Measurements from ENCODE around the gene NEO1. TPM values are rescaled to one million over a fixed set of nuclear protein-coding genes. Genes with fewer than 3 reads are reported as not detected.

Gene NEO1
- total RNA-seq, 1 experiment from 2014 or later, result 12.4 TPM

DNA sequence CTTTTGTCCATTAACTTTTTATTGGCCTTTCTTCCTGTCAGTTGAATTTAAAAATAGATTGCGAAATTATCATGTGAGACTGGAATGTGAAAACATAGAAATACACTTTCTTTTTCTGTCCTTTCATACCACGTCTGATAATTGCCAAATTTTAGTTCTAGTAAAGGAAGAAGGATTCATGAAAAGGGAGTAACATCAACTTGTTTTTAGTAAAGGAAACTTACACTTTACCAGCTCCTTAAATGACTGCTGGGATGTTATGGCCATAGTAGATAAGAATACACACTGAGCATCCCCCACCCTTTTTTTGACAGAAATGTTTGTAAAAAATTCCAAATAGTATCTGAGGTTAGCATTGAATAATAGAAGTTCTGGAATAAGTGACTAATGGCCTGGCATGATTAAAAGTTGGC lies 137.9 kb downstream of the NEO1 start:
- TF ChIP-seq, protein P1, sequence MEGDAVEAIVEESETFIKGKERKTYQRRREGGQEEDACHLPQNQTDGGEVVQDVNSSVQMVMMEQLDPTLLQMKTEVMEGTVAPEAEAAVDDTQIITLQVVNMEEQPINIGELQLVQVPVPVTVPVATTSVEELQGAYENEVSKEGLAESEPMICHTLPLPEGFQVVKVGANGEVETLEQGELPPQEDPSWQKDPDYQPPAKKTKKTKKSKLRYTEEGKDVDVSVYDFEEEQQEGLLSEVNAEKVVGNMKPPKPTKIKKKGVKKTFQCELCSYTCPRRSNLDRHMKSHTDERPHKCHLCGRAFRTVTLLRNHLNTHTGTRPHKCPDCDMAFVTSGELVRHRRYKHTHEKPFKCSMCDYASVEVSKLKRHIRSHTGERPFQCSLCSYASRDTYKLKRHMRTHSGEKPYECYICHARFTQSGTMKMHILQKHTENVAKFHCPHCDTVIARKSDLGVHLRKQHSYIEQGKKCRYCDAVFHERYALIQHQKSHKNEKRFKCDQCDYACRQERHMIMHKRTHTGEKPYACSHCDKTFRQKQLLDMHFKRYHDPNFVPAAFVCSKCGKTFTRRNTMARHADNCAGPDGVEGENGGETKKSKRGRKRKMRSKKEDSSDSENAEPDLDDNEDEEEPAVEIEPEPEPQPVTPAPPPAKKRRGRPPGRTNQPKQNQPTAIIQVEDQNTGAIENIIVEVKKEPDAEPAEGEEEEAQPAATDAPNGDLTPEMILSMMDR (IDR thresholded peaks at IDR 0.05; ENCODE audit: insufficient read depth in 1 of 2, low read depth in 1 of 2, low read length in 1 of 2, severe bottlenecking in 1 of 2, unreplicated experiment in 1 of 2), result no peak
- no peaks in the 10 kb centered on the region for H3K36me3 ChIP-seq (ENCODE audit: control insufficient read depth, insufficient read depth, low read length)
- H3K4me1 ChIP-seq, result no peaks in the 10 kb centered on the region
- H3K9me3 ChIP-seq, result no peaks in the 10 kb centered on the region
- intact Hi-C loops (cut with micrococcal nuclease; ENCODE audit: unreplicated experiment), result no loop called here
- Mint-ChIP-seq H3K9me3 (ENCODE audit: unreplicated experiment) (no peaks in the 10 kb centered on the region), H3K27ac (ENCODE audit: unreplicated experiment) (no peak overlapping the region), H3K4me3 (ENCODE audit: unreplicated experiment) (no peak overlapping the region), H3K4me1 (ENCODE audit: low read depth, unreplicated experiment) (no peaks in the 10 kb centered on the region), H3K36me3 (ENCODE audit: insufficient read depth, unreplicated experiment) (no peaks in the 10 kb centered on the region), H3K27me3 (ENCODE audit: insufficient read depth, unreplicated experiment) (peaks cover 7% of the 10 kb centered on the region)
- no peak overlapping the region for H3K4me3 ChIP-seq (ENCODE audit: low read depth, low read length)
- H3K27me3 ChIP-seq (replicated peaks; ENCODE audit: control insufficient read depth, insufficient read depth, low read length), result no peaks in the 10 kb centered on the region
- DNase-seq, result no peak
- POLR2A ChIA-PET, result no interaction called here
- CTCF ChIA-PET, result no interaction called here
- BruUV-seq (replicated peaks), result no TSS peak

DNA sequence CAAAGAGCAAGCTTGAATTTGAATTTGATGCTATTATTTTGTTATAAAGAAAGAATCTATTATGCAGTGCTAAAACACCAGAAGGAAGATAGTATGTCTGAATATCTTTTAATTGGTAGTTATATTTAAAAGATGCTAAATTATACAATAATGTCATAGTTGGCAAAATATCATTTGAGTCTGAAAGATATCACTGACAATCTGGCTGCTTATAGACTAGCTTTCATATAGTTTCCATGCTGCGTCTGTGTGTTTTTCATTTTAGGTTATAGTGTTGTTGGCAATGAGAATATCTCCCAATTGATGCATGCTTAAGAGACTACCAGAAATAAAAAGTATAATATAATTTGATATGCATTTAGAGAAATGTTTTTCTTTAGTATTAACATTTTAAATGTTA lies 142.9 kb downstream of the NEO1 start:
- H3K4me3 ChIP-seq (ENCODE audit: low read depth, low read length), result no peak overlapping the region
- Mint-ChIP-seq H3K9me3 (ENCODE audit: unreplicated experiment) (no peaks in the 10 kb centered on the region), H3K4me1 (ENCODE audit: low read depth, unreplicated experiment) (no peaks in the 10 kb centered on the region), H3K27me3 (ENCODE audit: insufficient read depth, unreplicated experiment) (peaks cover 3% of the 10 kb centered on the region), H3K36me3 (ENCODE audit: insufficient read depth, unreplicated experiment) (no peaks in the 10 kb centered on the region), H3K4me3 (ENCODE audit: unreplicated experiment) (no peak overlapping the region), H3K27ac (ENCODE audit: unreplicated experiment) (no peak overlapping the region)
- TF ChIP-seq, protein P1 (IDR thresholded peaks at IDR 0.05; ENCODE audit: insufficient read depth in 1 of 2, low read depth in 1 of 2, low read length in 1 of 2, severe bottlenecking in 1 of 2, unreplicated experiment in 1 of 2), result no peak
- no peak for DNase-seq
- no peaks in the 10 kb centered on the region for H3K9me3 ChIP-seq
- ChIA-PET CTCF (no interaction called here), POLR2A (no interaction called here)
- no peaks in the 10 kb centered on the region for H3K36me3 ChIP-seq (ENCODE audit: control insufficient read depth, insufficient read depth, low read length)
- no peaks in the 10 kb centered on the region for H3K4me1 ChIP-seq
- intact Hi-C loops (cut with micrococcal nuclease; ENCODE audit: unreplicated experiment), result no loop called here
- BruUV-seq (replicated peaks), result no TSS peak
- no peaks in the 10 kb centered on the region for H3K27me3 ChIP-seq (replicated peaks; ENCODE audit: control insufficient read depth, insufficient read depth, low read length)

DNA sequence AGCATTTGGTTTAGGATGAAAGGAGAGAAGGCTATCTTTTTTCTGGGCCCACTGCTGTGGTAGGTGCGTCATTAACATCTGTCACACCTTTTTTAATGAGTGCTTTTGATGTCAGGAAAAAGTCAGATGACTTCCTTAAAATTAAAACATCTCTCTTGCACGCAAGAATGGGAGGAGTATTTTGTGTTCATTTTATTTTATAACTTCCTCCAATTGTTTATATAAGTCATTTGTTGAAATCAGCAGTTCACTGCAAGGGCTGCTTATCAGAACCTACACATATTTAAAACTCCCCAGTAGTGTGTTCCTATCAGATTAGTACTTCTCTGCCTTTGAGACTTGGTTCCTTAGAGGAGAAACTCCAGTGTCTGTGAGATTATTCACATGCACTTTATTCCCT lies 143.8 kb downstream of the NEO1 start:
- Mint-ChIP-seq H3K27ac (ENCODE audit: unreplicated experiment) (no peak overlapping the region), H3K4me1 (ENCODE audit: low read depth, unreplicated experiment) (no peaks in the 10 kb centered on the region), H3K4me3 (ENCODE audit: unreplicated experiment) (no peak overlapping the region), H3K36me3 (ENCODE audit: insufficient read depth, unreplicated experiment) (no peaks in the 10 kb centered on the region), H3K9me3 (ENCODE audit: unreplicated experiment) (no peaks in the 10 kb centered on the region), H3K27me3 (ENCODE audit: insufficient read depth, unreplicated experiment) (peaks cover 3% of the 10 kb centered on the region)
- ChIA-PET POLR2A (no interaction called here), CTCF (no interaction called here)
- no peaks in the 10 kb centered on the region for H3K9me3 ChIP-seq
- no peak overlapping the region for H3K4me3 ChIP-seq (ENCODE audit: low read depth, low read length)
- H3K27me3 ChIP-seq (replicated peaks; ENCODE audit: control insufficient read depth, insufficient read depth, low read length), result no peaks in the 10 kb centered on the region
- no peaks in the 10 kb centered on the region for H3K36me3 ChIP-seq (ENCODE audit: control insufficient read depth, insufficient read depth, low read length)
- TF ChIP-seq, protein P1 (IDR thresholded peaks at IDR 0.05; ENCODE audit: insufficient read depth in 1 of 2, low read depth in 1 of 2, low read length in 1 of 2, severe bottlenecking in 1 of 2, unreplicated experiment in 1 of 2), result no peak
- no peaks in the 10 kb centered on the region for H3K4me1 ChIP-seq
- intact Hi-C loops (cut with micrococcal nuclease; ENCODE audit: unreplicated experiment), result no loop called here
- no peak for DNase-seq
- no TSS peak for BruUV-seq (replicated peaks)
